IPS-18a (cell line): Measurements from ENCODE around the gene TECTA.
"Not testable (repeated sequence)": the region's sequence is repeated elsewhere in the genome, so short reads cannot be mapped to it uniquely, and the experiment has no call there.

Experiments used
- H3K27ac ChIP-seq: one replicate; pipeline ENCODE4 v1.5.1; 2013; ENCODE audit warnings: low read length
- H3K27me3 ChIP-seq: one replicate; pipeline ENCODE4 v1.6.1; 2013; ENCODE audit warnings: mild to moderate bottlenecking, low read length; ENCODE audit not compliant: control insufficient read depth, insufficient read depth
- H3K36me3 ChIP-seq: one replicate; pipeline ENCODE4 v1.6.1; 2013; ENCODE audit warnings: low read depth, low read length; ENCODE audit not compliant: control insufficient read depth
- H3K4me1 ChIP-seq: one replicate; pipeline ENCODE4 v1.6.1; 2013; ENCODE audit warnings: low read depth, low read length; ENCODE audit not compliant: control insufficient read depth
- H3K4me3 ChIP-seq: one replicate; pipeline ENCODE4 v1.5.1; 2013; ENCODE audit warnings: low read length
- H3K9ac ChIP-seq: one replicate; pipeline ENCODE4 v1.6.1; 2013; ENCODE audit warnings: mild to moderate bottlenecking, low read length, moderate library complexity
- H3K9me3 ChIP-seq: one replicate; pipeline ENCODE4 v1.6.1; 2013; ENCODE audit warnings: low read depth, low read length; ENCODE audit not compliant: control insufficient read depth

TECTA gene

GRCh38 chr11:121112498-121113455 is 11.7 kb downstream of the TECTA start:
- Histone ChIP-seq H3K27ac (no peak overlapping the region), H3K4me3 (no peak overlapping the region), H3K4me1 (no peaks in the 10 kb centered on the region), H3K27me3 (no peaks in the 10 kb centered on the region), H3K9ac (no peak overlapping the region), H3K36me3 (no peaks in the 10 kb centered on the region), H3K9me3 (no peaks in the 10 kb centered on the region)

GRCh38 chr11:121113611-121114010 is 12.6 kb downstream of the TECTA start:
- Histone ChIP-seq H3K9ac (no peak overlapping the region), H3K9me3 (no peaks in the 10 kb centered on the region), H3K4me1 (no peaks in the 10 kb centered on the region), H3K27ac (no peak overlapping the region), H3K4me3 (no peak overlapping the region), H3K27me3 (no peaks in the 10 kb centered on the region), H3K36me3 (no peaks in the 10 kb centered on the region)

GRCh38 chr11:121115024-121115423 is 14.0 kb downstream of the TECTA start:
- not testable (repeated sequence) for H3K36me3 ChIP-seq, H3K4me3 ChIP-seq, H3K27me3 ChIP-seq, H3K27ac ChIP-seq, H3K9ac ChIP-seq, H3K9me3 ChIP-seq, H3K4me1 ChIP-seq

DNA sequence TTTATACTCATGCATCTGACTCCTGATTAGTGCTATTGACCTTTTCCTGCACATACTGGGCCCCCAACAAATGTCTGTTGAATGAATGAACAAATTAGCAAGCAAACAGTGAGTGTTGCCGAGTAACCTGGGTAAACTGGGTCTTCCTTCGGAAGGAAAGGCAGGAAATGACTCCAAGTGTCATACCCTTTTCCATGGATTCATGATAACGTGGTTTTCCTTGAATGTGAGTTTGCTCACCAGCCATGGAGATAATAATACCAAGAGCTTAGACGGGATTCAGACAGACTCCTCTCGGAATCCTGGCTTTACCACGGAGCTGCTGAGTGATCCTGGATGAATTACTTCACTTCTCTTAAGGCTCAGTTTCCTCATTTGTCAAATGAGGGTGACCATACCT is 16.7 kb downstream of the TECTA start:
- H3K9ac ChIP-seq: no peak overlapping the region
- no peak overlapping the region for H3K4me3 ChIP-seq
- no peaks in the 10 kb centered on the region for H3K36me3 ChIP-seq
- peaks cover 9% of the 10 kb centered on the region for H3K9me3 ChIP-seq
- no peaks in the 10 kb centered on the region for H3K4me1 ChIP-seq
- no peak overlapping the region for H3K27ac ChIP-seq
- H3K27me3 ChIP-seq: no peaks in the 10 kb centered on the region

DNA sequence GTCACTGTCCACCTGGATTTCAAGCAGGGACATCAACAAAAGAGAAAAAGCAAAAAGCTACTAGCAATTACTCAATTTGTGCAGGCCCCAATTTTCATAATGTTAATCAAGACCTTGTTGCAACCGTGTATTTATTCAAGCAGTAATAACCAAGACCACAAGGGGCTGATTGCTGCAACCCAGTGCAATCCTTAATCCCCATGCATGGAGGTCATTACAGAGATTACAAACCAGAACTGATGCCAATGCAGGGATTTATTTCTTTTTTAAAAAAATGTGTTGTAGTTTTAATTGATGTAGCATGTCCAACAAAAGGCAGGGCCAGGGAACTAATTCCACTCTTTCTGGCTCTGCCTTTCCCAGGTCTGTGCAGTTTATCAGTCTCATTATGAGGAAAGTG is 18.4 kb downstream of the TECTA start:
- H3K4me3 ChIP-seq: no peak overlapping the region
- H3K9me3 ChIP-seq: peaks cover 9% of the 10 kb centered on the region
- no peaks in the 10 kb centered on the region for H3K36me3 ChIP-seq
- no peaks in the 10 kb centered on the region for H3K27me3 ChIP-seq
- H3K9ac ChIP-seq: no peak overlapping the region
- H3K27ac ChIP-seq: no peak overlapping the region
- H3K4me1 ChIP-seq: no peaks in the 10 kb centered on the region

DNA sequence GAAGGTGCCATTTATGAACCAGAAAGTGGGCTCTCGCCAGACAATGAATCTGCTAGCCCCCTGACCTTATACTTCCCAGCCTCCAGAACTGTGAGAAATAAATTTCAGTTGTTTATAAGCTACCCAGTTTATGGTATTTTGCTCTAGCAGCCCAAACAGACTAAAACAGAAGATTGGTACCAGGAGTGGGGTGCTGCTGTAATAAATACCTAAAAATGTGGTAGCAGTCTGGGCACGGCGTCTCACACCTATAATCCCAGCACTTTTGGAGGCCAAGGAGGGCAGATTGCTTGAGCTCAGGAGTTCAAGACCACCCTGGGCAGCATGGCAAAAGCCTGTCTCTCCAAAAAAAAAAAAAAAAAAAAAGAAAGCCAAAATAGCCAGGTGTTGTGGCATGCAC is 21.3 kb downstream of the TECTA start:
- H3K27me3 ChIP-seq: no peaks in the 10 kb centered on the region
- no peaks in the 10 kb centered on the region for H3K36me3 ChIP-seq
- peaks cover 9% of the 10 kb centered on the region for H3K9me3 ChIP-seq
- H3K4me3 ChIP-seq: no peak overlapping the region
- no peaks in the 10 kb centered on the region for H3K4me1 ChIP-seq
- H3K9ac ChIP-seq: no peak overlapping the region
- no peak overlapping the region for H3K27ac ChIP-seq

DNA sequence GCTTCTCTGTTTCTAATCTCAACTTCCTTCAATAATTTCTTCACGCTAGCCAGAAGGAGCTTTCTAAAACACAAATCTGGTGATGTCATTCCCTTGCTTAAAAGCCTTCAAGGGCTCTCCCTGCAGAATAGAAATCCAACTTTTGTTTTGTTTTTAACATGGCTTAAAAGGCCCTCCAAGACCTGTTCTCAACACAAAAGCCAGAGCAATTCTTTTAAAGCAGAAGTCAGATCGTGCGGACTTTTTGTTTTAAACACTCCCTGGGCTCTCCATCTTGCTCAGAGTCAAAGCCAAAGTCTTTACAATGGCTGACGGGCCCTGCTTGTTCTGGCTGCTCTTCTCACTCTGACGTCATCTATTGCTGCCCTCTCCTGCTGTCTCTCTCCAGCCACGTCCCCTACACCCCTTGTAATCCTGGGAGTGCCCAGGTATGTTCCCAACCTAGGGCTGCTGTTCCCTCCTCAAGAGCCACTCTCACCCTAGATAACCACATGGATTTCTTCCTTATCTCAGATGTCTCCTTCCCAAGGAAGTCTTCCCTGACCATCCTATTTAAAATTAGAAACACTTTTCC is 22.5 kb downstream of the TECTA start:
- Histone ChIP-seq H3K27me3 (no peaks in the 10 kb centered on the region), H3K36me3 (no peaks in the 10 kb centered on the region), H3K4me1 (no peaks in the 10 kb centered on the region), H3K4me3 (no peak overlapping the region), H3K9ac (no peak overlapping the region), H3K27ac (no peak overlapping the region), H3K9me3 (peaks cover 9% of the 10 kb centered on the region)

DNA sequence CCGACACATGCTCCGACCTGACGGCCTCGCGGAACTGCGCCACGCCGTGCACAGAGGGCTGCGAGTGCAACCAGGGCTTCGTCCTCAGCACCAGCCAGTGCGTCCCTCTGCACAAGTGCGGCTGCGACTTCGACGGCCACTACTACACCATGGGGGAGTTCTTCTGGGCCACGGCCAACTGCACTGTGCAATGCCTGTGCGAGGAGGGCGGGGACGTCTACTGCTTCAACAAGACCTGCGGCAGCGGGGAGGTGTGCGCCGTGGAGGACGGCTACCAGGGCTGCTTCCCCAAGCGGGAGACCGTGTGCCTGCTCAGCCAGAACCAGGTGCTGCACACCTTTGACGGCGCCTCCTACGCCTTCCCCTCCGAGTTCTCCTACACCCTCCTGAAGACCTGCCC is 26.8 kb downstream of the TECTA start:
- Histone ChIP-seq H3K36me3 (no peaks in the 10 kb centered on the region), H3K9ac (no peak overlapping the region), H3K27ac (no peak overlapping the region), H3K27me3 (no peaks in the 10 kb centered on the region), H3K4me1 (no peaks in the 10 kb centered on the region), H3K9me3 (no peaks in the 10 kb centered on the region), H3K4me3 (no peak overlapping the region)

DNA sequence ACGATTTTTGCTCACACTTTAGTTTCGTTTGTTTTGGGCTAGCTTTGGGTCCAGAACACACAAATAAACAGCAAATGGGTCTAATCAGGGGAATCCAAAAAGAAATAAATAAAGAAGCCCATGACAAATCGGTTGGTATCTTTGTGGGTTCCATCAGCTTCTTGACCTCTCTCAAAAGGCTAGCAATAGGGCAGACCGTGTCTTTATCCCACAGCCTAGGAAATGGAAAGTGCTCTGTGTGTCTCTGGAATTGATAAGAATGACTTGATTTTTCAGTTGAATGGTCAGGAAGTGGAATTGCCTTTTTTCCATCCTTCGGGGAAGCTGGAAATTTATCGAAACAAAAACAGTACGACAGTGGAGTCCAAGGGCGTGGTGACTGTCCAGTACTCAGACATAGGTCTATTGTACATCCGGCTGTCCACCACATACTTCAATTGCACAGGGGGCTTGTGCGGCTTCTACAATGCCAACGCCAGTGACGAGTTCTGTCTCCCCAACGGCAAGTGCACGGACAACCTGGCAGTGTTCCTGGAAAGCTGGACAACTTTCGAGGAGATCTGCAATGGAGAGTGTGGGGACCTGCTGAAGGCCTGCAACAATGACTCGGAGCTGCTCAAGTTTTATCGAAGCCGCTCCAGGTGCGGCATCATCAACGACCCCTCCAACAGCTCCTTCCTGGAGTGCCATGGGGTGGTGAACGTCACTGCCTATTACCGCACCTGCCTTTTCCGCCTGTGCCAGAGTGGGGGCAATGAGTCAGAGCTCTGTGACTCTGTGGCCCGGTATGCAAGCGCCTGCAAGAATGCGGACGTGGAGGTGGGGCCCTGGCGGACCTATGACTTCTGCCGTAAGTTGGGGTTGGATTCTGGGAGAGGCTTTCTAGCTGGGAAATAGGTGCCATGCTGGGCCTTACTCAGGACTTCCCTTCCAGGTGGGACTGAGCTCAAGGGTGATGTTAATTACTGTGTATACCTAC is 28.6 kb downstream of the TECTA start:
- no peaks in the 10 kb centered on the region for H3K27me3 ChIP-seq
- H3K9me3 ChIP-seq: no peaks in the 10 kb centered on the region
- H3K27ac ChIP-seq: no peak overlapping the region
- no peaks in the 10 kb centered on the region for H3K36me3 ChIP-seq
- H3K4me1 ChIP-seq: no peaks in the 10 kb centered on the region
- no peak overlapping the region for H3K9ac ChIP-seq
- no peak overlapping the region for H3K4me3 ChIP-seq

DNA sequence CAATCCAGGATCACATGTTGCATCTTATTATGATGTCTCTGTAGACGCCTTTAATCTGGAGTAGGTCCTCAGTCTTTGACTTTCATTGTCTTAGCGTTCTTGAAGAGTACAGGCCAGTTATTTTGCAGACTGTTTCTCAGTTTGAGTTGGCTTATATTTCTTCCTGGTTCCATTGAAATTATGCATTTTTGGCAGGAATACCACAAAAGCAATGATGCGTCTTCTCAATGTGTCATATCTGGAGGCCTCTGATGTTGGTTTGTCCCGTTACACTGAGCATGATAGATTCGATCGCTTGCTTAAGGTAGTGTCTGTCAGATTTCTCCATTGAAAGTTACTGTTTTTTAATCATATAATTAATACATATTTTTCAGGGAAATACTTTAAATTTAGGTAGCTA is 30.6 kb downstream of the TECTA start:
- Histone ChIP-seq H3K9ac (no peak overlapping the region), H3K27me3 (no peaks in the 10 kb centered on the region), H3K9me3 (no peaks in the 10 kb centered on the region), H3K36me3 (no peaks in the 10 kb centered on the region), H3K27ac (no peak overlapping the region), H3K4me3 (no peak overlapping the region), H3K4me1 (no peaks in the 10 kb centered on the region)

DNA sequence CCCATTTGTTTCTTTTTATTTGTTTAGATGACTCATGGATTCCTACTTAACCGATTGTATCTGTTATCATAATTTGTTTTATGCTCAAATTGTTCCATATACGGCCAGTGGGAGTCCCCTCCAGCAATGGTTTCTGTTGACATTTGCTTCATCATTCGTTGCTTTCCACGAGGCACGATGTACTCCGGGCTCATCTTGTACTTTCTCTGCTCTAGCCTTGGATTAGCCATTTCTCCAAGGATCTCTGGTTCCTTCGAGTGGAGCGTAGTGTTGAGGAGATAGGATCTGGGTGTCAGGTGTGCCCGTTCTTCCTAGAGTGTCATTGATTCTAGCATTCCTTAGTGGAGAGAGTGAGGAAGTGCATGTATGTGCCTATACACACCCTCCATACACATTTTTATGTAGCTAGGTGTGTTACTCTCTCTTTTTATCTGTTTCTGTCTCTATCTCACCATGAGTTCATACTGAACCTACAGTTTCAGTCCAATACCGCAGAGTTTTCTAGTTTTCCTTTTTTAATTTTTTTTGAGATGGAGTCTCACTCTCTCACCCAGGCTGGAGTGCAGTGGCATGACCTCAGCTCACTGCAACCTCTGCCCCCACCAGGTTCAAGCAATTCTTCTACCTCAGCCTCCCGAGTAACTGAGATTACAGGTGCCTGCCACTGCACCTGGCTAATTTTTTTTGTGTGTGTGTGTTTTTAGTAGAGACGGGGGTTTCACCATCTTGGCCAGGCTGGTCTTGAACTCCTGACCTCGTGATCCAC is 31.4 kb downstream of the TECTA start:
- H3K4me1 ChIP-seq: no peaks in the 10 kb centered on the region
- no peaks in the 10 kb centered on the region for H3K9me3 ChIP-seq
- no peak overlapping the region for H3K9ac ChIP-seq
- no peaks in the 10 kb centered on the region for H3K27me3 ChIP-seq
- no peak overlapping the region for H3K4me3 ChIP-seq
- no peak overlapping the region for H3K27ac ChIP-seq
- no peaks in the 10 kb centered on the region for H3K36me3 ChIP-seq
